OCI-LY1 (cell line): Measurements from ENCODE around the gene C17orf67.

ENCODE experiments used
- H2AFZ ChIP-seq: fragments of 200-600 bp; sonication (generic), shearing (Covaris generic); 2 replicates; pipeline ENCODE4 v1.6.0; 2014; ENCODE audit warnings: antibody characterized with exemption, mild to moderate bottlenecking, low read length
- H3F3A ChIP-seq: fragments of 200-600 bp; sonication (generic), shearing (Covaris generic); 2 replicates; pipeline ENCODE4 v1.6.0; 2014; ENCODE audit warnings: mild to moderate bottlenecking, antibody characterized with exemption, low read length, moderate library complexity; ENCODE audit not compliant: insufficient read depth
- H3K27ac ChIP-seq: fragments of 200-600 bp; sonication (generic); 2 replicates; pipeline ENCODE4 v1.5.1; 2014; ENCODE audit warnings: low read length, mixed run types, mild to moderate bottlenecking, low read depth; ENCODE audit not compliant: poor library complexity, severe bottlenecking
- H3K27me3 ChIP-seq: fragments of 200-600 bp; sonication (generic); 2 replicates; pipeline ENCODE4 v1.6.0; 2014; ENCODE audit warnings: antibody characterized with exemption, mild to moderate bottlenecking, low read length, moderate library complexity; ENCODE audit not compliant: insufficient read depth
- H3K36me3 ChIP-seq: fragments of 200-600 bp; sonication (generic); 2 replicates; pipeline ENCODE4 v1.6.1; 2014; ENCODE audit warnings: mild to moderate bottlenecking, antibody characterized with exemption, low read length, moderate library complexity, mixed read lengths; ENCODE audit not compliant: insufficient read depth
- H3K4me1 ChIP-seq: fragments of 200-600 bp; sonication (generic); 2 replicates; pipeline ENCODE4 v1.5.1; 2014; ENCODE audit warnings: mild to moderate bottlenecking, low read length, moderate library complexity; ENCODE audit not compliant: insufficient read depth, severe bottlenecking
- H3K4me2 ChIP-seq: fragments of 200-600 bp; sonication (generic), shearing (Covaris generic); 2 replicates; pipeline ENCODE4 v1.6.1; 2014; ENCODE audit warnings: low read length
- H3K4me3 ChIP-seq: fragments of 200-600 bp; sonication (generic); 2 replicates; pipeline ENCODE4 v1.5.1; 2014; ENCODE audit warnings: low read length, low read depth, mild to moderate bottlenecking, mixed read lengths; ENCODE audit not compliant: poor library complexity, severe bottlenecking
- H3K79me2 ChIP-seq: fragments of 200-600 bp; shearing (Covaris generic); 2 replicates; pipeline ENCODE4 v1.6.1; 2016; ENCODE audit warnings: mixed run types, low read length, mixed read lengths; ENCODE audit not compliant: insufficient read depth
- H3K9ac ChIP-seq: fragments of 200-600 bp; sonication (generic), shearing (Covaris generic); 2 replicates; pipeline ENCODE4 v1.6.1; 2014; ENCODE audit warnings: mild to moderate bottlenecking, low read length, mixed read lengths
- H3K9me2 ChIP-seq: fragments of 200-600 bp; sonication (generic), shearing (Covaris generic); 2 replicates; pipeline ENCODE4 v1.6.1; 2014; ENCODE audit warnings: low read depth, mild to moderate bottlenecking, low read length, mixed read lengths
- H3K9me3 ChIP-seq: fragments of 200-600 bp; shearing (Covaris generic); 2 replicates; pipeline ENCODE4 v1.6.1; 2014; ENCODE audit warnings: low read length, mixed read lengths
- H4K20me1 ChIP-seq: fragments of 200-600 bp; sonication (generic), shearing (Covaris generic); 2 replicates; pipeline ENCODE4 v1.6.0; 2016; ENCODE audit warnings: mild to moderate bottlenecking, low read length; ENCODE audit not compliant: insufficient read depth
- CTCF ChIP-seq: fragments of 200-600 bp; sonication (generic), shearing (Covaris generic); IDR thresholded peaks from 2 replicates; pipeline ENCODE4 v1.5.1; 2017; ENCODE audit warnings: mild to moderate bottlenecking, antibody characterized with exemption, low read length, moderate library complexity, mixed read lengths
- EZH2 ChIP-seq: fragments of 200-600 bp; sonication (generic), shearing (Covaris generic); IDR thresholded peaks from 2 replicates; pipeline ENCODE4 v1.8.0; 2017; ENCODE audit warnings: borderline replicate concordance, mixed run types, mild to moderate bottlenecking, antibody characterized with exemption, low read length, moderate library complexity, mixed read lengths

C17orf67 gene

GRCh38 chr17:56831369-56832095 is 2.2 kb downstream of the C17orf67 start:
- H3K79me2 ChIP-seq, result peaks cover 14% of the 10 kb centered on the region
- H3K27me3 ChIP-seq, result no peaks in the 10 kb centered on the region
- H3K4me3 ChIP-seq, result peak overlapping the region; percentile 83
- H3F3A ChIP-seq, result no peaks in the 10 kb centered on the region
- H3K36me3 ChIP-seq, result peaks cover 11% of the 10 kb centered on the region; the same call in 1 of the 2 replicates
- H3K9me3 ChIP-seq, result no peaks in the 10 kb centered on the region
- H3K9me2 ChIP-seq, result no peaks in the 10 kb centered on the region
- H3K27ac ChIP-seq, result no peak overlapping the region
- no peak overlapping the region for H2AFZ ChIP-seq
- no peak overlapping the region; the same call in 1 of the 2 replicates for H3K9ac ChIP-seq
- H3K4me2 ChIP-seq, result peak overlapping the region; percentile 91
- TF ChIP-seq EZH2, result no peak
- no peak for TF ChIP-seq CTCF
- peaks cover 38% of the 10 kb centered on the region for H3K4me1 ChIP-seq
- no peaks in the 10 kb centered on the region for H4K20me1 ChIP-seq

GRCh38 chr17:56830726-56831368 is 2.9 kb downstream of the C17orf67 start:
- H3K36me3 ChIP-seq, result peaks cover 9% of the 10 kb centered on the region; the same call in 1 of the 2 replicates
- H3K9me3 ChIP-seq, result no peaks in the 10 kb centered on the region
- no peak overlapping the region for H3K4me3 ChIP-seq
- peak overlapping the region; percentile 91 for H3K4me2 ChIP-seq
- TF ChIP-seq EZH2, result no peak
- H3K27me3 ChIP-seq, result no peaks in the 10 kb centered on the region
- H3K9me2 ChIP-seq, result no peaks in the 10 kb centered on the region
- no peak overlapping the region for H2AFZ ChIP-seq
- no peaks in the 10 kb centered on the region for H3F3A ChIP-seq
- no peaks in the 10 kb centered on the region for H4K20me1 ChIP-seq
- H3K27ac ChIP-seq, result no peak overlapping the region
- peaks cover 31% of the 10 kb centered on the region for H3K4me1 ChIP-seq
- no peak overlapping the region for H3K9ac ChIP-seq
- peaks cover 9% of the 10 kb centered on the region for H3K79me2 ChIP-seq

- H3K9ac ChIP-seq, result no peak overlapping the region
Measured at GRCh38 chr17:56826611-56827414, 6.9 kb downstream of the C17orf67 start.

More at GRCh38 chr17:56826611-56827414, 6.9 kb downstream of the C17orf67 start:
- no peaks in the 10 kb centered on the region for H3K9me2 ChIP-seq
- H3K9me3 ChIP-seq, result no peaks in the 10 kb centered on the region
- H3K27me3 ChIP-seq, result no peaks in the 10 kb centered on the region
- no peaks in the 10 kb centered on the region for H4K20me1 ChIP-seq
- H3F3A ChIP-seq, result no peaks in the 10 kb centered on the region
- no peak overlapping the region for H3K4me3 ChIP-seq
- TF ChIP-seq CTCF (no peak), EZH2 (no peak)
- no peak overlapping the region for H3K27ac ChIP-seq
- peaks cover 9% of the 10 kb centered on the region for H3K4me1 ChIP-seq
- no peak overlapping the region for H2AFZ ChIP-seq
- no peaks in the 10 kb centered on the region for H3K79me2 ChIP-seq
- peaks cover 6% of the 10 kb centered on the region; the same call in 1 of the 2 replicates for H3K36me3 ChIP-seq
- H3K4me2 ChIP-seq, result no peak overlapping the region
